B cell (primary cell): Measurements from ENCODE around the gene PHTF2. TPM values are rescaled to one million over a fixed set of nuclear protein-coding genes. Genes with fewer than 3 reads are reported as not detected.

Experiments
- ATAC-seq: fragments of 200-7000 bp; cut with Tn5 transposase; one replicate; pipeline ENCODE4 v1.10.0; 2021; ENCODE audit warnings: low read depth, mild to moderate bottlenecking, moderate number of reproducible peaks, moderate library complexity
- CTCF ChIA-PET: fragments of 350-600 bp; sonication (Branson Sonifier 250); formaldehyde crosslinking; loops from one replicate; lab custom pipeline; 2021; ENCODE audit warnings: antibody characterized with exemption, inconsistent platforms; lab: Charles Lee
- POLR2A ChIA-PET: fragments of 350-600 bp; sonication (Branson Sonifier 250); formaldehyde crosslinking; loops from one replicate; lab custom pipeline; 2021; ENCODE audit warnings: antibody characterized with exemption; lab: Charles Lee
- DNase-seq: peaks from one replicate; pipeline ENCODE4 v3.0.0; 2013
- H2AFZ ChIP-seq: 2 replicates; pipeline ENCODE4 v1.6.1; 2012; ENCODE audit warnings: mild to moderate bottlenecking, low read depth, low read length; ENCODE audit not compliant: insufficient read depth, poor library complexity, severe bottlenecking
- H3K27ac ChIP-seq, 2 donors: 1 replicate in 1 of 2; 2 replicates in 1 of 2; pipeline ENCODE4 v1.5.1; 2012 to 2013; ENCODE audit warnings: low read length in 2 of 2, mild to moderate bottlenecking in 2 of 2, moderate library complexity in 1 of 2
- H3K27me3 ChIP-seq, 4 experiments: fragments of 200-600 bp in 1 of 4; sonication (generic) in 1 of 4; replicated peaks in 1 of 4; 1 replicate in 2 of 4; 2 replicates in 2 of 4; pipeline versions ENCODE4 v1.6.1 to v1.7.0; 2013 to 2016; ENCODE audit warnings: low read length in 3 of 4, mild to moderate bottlenecking in 2 of 4, mixed read lengths in 1 of 4, moderate library complexity in 1 of 4; ENCODE audit not compliant: insufficient read depth in 4 of 4, control insufficient read depth in 3 of 4; ENCODE audit errors: control extremely low read depth in 1 of 4
- H3K36me3 ChIP-seq, 2 experiments: replicated peaks in 1 of 2; 1 replicate in 1 of 2; 2 replicates in 1 of 2; pipeline versions ENCODE4 v1.6.1 to v1.7.1; 2013; ENCODE audit warnings: low read length in 1 of 2; ENCODE audit not compliant: insufficient read depth in 2 of 2, control insufficient read depth in 1 of 2; ENCODE audit errors: control extremely low read depth in 1 of 2, extremely low read depth in 1 of 2
- H3K4me1 ChIP-seq, 2 donors: fragments of 200-600 bp in 1 of 2; sonication (generic) in 1 of 2; 1 replicate in 1 of 2; 2 replicates in 1 of 2; pipeline versions ENCODE4 v1.5.1 to v1.6.1; 2013 to 2017; ENCODE audit warnings: low read length in 2 of 2; ENCODE audit not compliant: control insufficient read depth in 2 of 2, insufficient read depth in 2 of 2
- H3K4me2 ChIP-seq: replicated peaks from 2 replicates; pipeline ENCODE3; 2012; ENCODE audit warnings: mild to moderate bottlenecking, low read depth, low read length; ENCODE audit not compliant: poor library complexity, severe bottlenecking
- H3K4me3 ChIP-seq, 5 experiments: fragments of 200-600 bp in 1 of 5; sonication (generic) in 1 of 5; 1 replicate in 3 of 5; 2 replicates in 2 of 5; pipeline versions ENCODE4 v1.5.1 to v1.7.0; 2011 to 2016; ENCODE audit warnings: low read length in 4 of 5, mild to moderate bottlenecking in 4 of 5, low read depth in 2 of 5, control low read depth in 1 of 5, moderate library complexity in 1 of 5; ENCODE audit not compliant: insufficient read depth in 1 of 5; ENCODE audit errors: control extremely low read depth in 1 of 5, extremely low read depth in 1 of 5
- H3K79me2 ChIP-seq: fragments of 200-600 bp; sonication (generic); one replicate; pipeline ENCODE4 v1.6.0; 2016; ENCODE audit warnings: low read length; ENCODE audit not compliant: control insufficient read depth, insufficient read depth
- H3K9ac ChIP-seq: fragments of 200-600 bp; sonication (generic); 2 replicates; pipeline ENCODE4 v1.6.1; 2017; ENCODE audit warnings: mild to moderate bottlenecking, low read length, moderate library complexity
- H3K9me3 ChIP-seq, 3 donors: one replicate each; pipeline versions ENCODE4 v1.6.1 to v1.7.1; 2013; ENCODE audit warnings: low read length in 2 of 3; ENCODE audit not compliant: control insufficient read depth in 2 of 3, insufficient read depth in 1 of 3; ENCODE audit errors: control extremely low read depth in 1 of 3
- H4K20me1 ChIP-seq: 2 replicates; pipeline ENCODE4 v1.6.0; 2012; ENCODE audit warnings: mild to moderate bottlenecking, low read length; ENCODE audit not compliant: insufficient read depth, control insufficient read depth, poor library complexity, severe bottlenecking
- H3K27ac Mint-ChIP-seq: one replicate; pipeline ENCODE4 v1.8.0; 2021; ENCODE audit warnings: mixed read lengths
- H3K27me3 Mint-ChIP-seq: one replicate; pipeline ENCODE4 v1.8.0; 2021; ENCODE audit warnings: mixed read lengths
- H3K4me1 Mint-ChIP-seq: one replicate; pipeline ENCODE4 v1.8.0; 2021; ENCODE audit warnings: mixed read lengths
- H3K4me3 Mint-ChIP-seq: one replicate; pipeline ENCODE4 v1.8.0; 2021; ENCODE audit warnings: mixed read lengths
- H3K9me3 Mint-ChIP-seq: one replicate; pipeline ENCODE4 v1.8.0; 2022; ENCODE audit warnings: mixed read lengths; ENCODE audit not compliant: insufficient read depth
- CTCF ChIP-seq: fragments of 200-600 bp; IDR thresholded peaks from one replicate; pipeline ENCODE4 v1.8.0; 2022; ENCODE audit warnings: antibody characterized with exemption, mild to moderate bottlenecking
- EZH2 ChIP-seq: IDR thresholded peaks from 2 replicates; pipeline ENCODE4 v1.6.1; 2012; ENCODE audit warnings: borderline replicate concordance, low read depth, mild to moderate bottlenecking, moderate library complexity, low read length; ENCODE audit not compliant: insufficient read depth, poor library complexity, severe bottlenecking
- WGBS: methylation state at CpG from one replicate; pipeline ENCODE4 v1.1.5; 2013; ENCODE audit warnings: missing lambda C conversion rate; ENCODE audit not compliant: insufficient coverage; 5-methylcytosine and 5-hydroxymethylcytosine counted together
- intact Hi-C: fragments of 100-400 bp; cut with micrococcal nuclease; formaldehyde crosslinking; loops from one replicate; pipeline ENCODE4 v1.10.0; 2022
- polyA plus RNA-seq: library from polyadenylated mRNA; depleted of rRNA; stranded (reverse); fragments of >200 nt; gene quantifications from 2 replicates; pipeline ENCODE4 v1.2.3, GENCODE V29; 2012
- total RNA-seq, 2 donors: library from RNA; stranded (reverse); fragments of 120-200 nt in 1 of 2; gene quantifications; 1 replicate in 1 of 2; 2 replicates in 1 of 2; pipeline versions ENCODE4 v1.2.3 to v1.2.4, GENCODE V29; 2013 to 2022

The PHTF2 gene
- total and polyA plus RNA-seq, 2 donors (not counting 1 experiment from before 2014, with no cell fraction given), result 35.3 to 44.8 TPM

GRCh38 chr7:77960336-77960735, 161.8 kb downstream of the PHTF2 start:
- no peak overlapping the region for H3K4me3 Mint-ChIP-seq
- H4K20me1 ChIP-seq, result no peaks in the 10 kb centered on the region
- no peaks in the 10 kb centered on the region for H3K4me1 ChIP-seq
- WGBS, result no CpG with 5 or more reads among the region's 2 CpGs
- no peak overlapping the region for H3K27ac Mint-ChIP-seq
- H3K9ac ChIP-seq, result no peak overlapping the region
- H3K79me2 ChIP-seq, result no peaks in the 10 kb centered on the region
- no peak for DNase-seq
- H3K4me1 Mint-ChIP-seq, result no peaks in the 10 kb centered on the region
- H3K36me3 ChIP-seq, result peaks cover 0 to 6% of the 10 kb centered on the region in 2 experiments
- H3K27me3 ChIP-seq, result no peaks in the 10 kb centered on the region
- ChIA-PET POLR2A (no interaction called here), CTCF (no interaction called here)
- TF ChIP-seq CTCF (no peak), EZH2 (no peak)
- H2AFZ ChIP-seq, result no peak overlapping the region
- no peak overlapping the region for H3K4me2 ChIP-seq
- ATAC-seq, result no peak
- no peak overlapping the region for H3K4me3 ChIP-seq
- H3K27ac ChIP-seq, result no peak overlapping the region
- H3K9me3 ChIP-seq, result no peaks in the 10 kb centered on the region
- H3K9me3 Mint-ChIP-seq, result no peaks in the 10 kb centered on the region
- intact Hi-C loops, result no loop called here
- H3K27me3 Mint-ChIP-seq, result no peaks in the 10 kb centered on the region

- H3K4me1 Mint-ChIP-seq, result no peaks in the 10 kb centered on the region
- no peaks in the 10 kb centered on the region for H3K27me3 Mint-ChIP-seq
- TF ChIP-seq EZH2 (no peak), CTCF (no peak)
- intact Hi-C loops, result no loop called here
- H3K79me2 ChIP-seq, result no peaks in the 10 kb centered on the region
- H3K27ac ChIP-seq, result no peak overlapping the region
- H3K4me1 ChIP-seq, result no peaks in the 10 kb centered on the region
- H4K20me1 ChIP-seq, result no peaks in the 10 kb centered on the region
- H3K4me2 ChIP-seq, result no peak overlapping the region
- H3K36me3 ChIP-seq, result no peaks in the 10 kb centered on the region
- H3K27me3 ChIP-seq, result no peaks in the 10 kb centered on the region
- H3K4me3 Mint-ChIP-seq, result no peak overlapping the region
- no peak overlapping the region for H3K27ac Mint-ChIP-seq
- ChIA-PET POLR2A (no interaction called here), CTCF (no interaction called here)
- H3K9me3 ChIP-seq, result no peaks in the 10 kb centered on the region
- ATAC-seq, result no peak
- no peak overlapping the region for H2AFZ ChIP-seq
- no peak overlapping the region for H3K9ac ChIP-seq
- no peak overlapping the region for H3K4me3 ChIP-seq
- DNase-seq, result no peak
- H3K9me3 Mint-ChIP-seq, result no peaks in the 10 kb centered on the region
Measured at GRCh38 chr7:77967429-77967828, 168.9 kb downstream of the PHTF2 start.
